Endothelial cell of umbilical vein (primary cell): ENCODE results near the gene PPOX. TPM values are rescaled to one million over a fixed set of nuclear protein-coding genes. Genes with fewer than 3 reads are reported as not detected.

Experiments used
- BruUV-seq: library from RNA; stranded (reverse); fragments of 400-500 nt; replicated peaks from 2 replicates; lab custom pipeline; 2021; lab: Mats Ljungman, UMichigan
- CTCF ChIA-PET: fragments of 300-600, 350-600 bp; sonication (Branson Sonifier 250); formaldehyde crosslinking; loops from one replicate; lab custom pipeline; 2021; ENCODE audit warnings: antibody characterized with exemption, inconsistent platforms; lab: Charles Lee
- POLR2A ChIA-PET: fragments of 300-600, 350-600 bp; sonication (Branson Sonifier 250); formaldehyde crosslinking; loops from one replicate; lab custom pipeline; 2021; ENCODE audit warnings: antibody characterized with exemption, inconsistent platforms; lab: Charles Lee
- DNase-seq: peaks from one replicate; pipeline ENCODE4 v3.0.0-alpha.2; 2011; ENCODE audit warnings: low read depth, low spot score
- FAIRE-seq: peaks from 2 replicates; lab custom pipeline; 2011; peaks lifted over from hg19 to GRCh38; lab: Jason Lieb, UNC
- H2AFZ ChIP-seq: 2 replicates; pipeline ENCODE4 v1.6.0; 2012; ENCODE audit warnings: low read depth, low read length, control low read depth, inconsistent platforms
- H3K27ac ChIP-seq: 2 replicates; pipeline ENCODE4 v1.5.1; 2011; ENCODE audit warnings: low read depth, mild to moderate bottlenecking, control low read depth, low read length, moderate library complexity; ENCODE audit not compliant: insufficient read depth
- H3K27me3 ChIP-seq, 2 experiments: 2 replicates each; pipeline versions ENCODE4 v1.6.0 to v1.6.1; 2011; ENCODE audit warnings: low read length in 2 of 2, mixed read lengths in 1 of 2; ENCODE audit not compliant: control insufficient read depth in 2 of 2, insufficient read depth in 2 of 2
- H3K36me3 ChIP-seq, 2 experiments: 2 replicates in 1 of 2; 3 replicates in 1 of 2; pipeline ENCODE4 v1.5.1; 2011; ENCODE audit warnings: low read length in 2 of 2, mild to moderate bottlenecking in 1 of 2, moderate library complexity in 1 of 2; ENCODE audit not compliant: control insufficient read depth in 2 of 2, insufficient read depth in 2 of 2; ENCODE audit errors: extremely low read depth in 1 of 2
- H3K4me1 ChIP-seq: 3 replicates; pipeline ENCODE4 v1.5.1; 2011; ENCODE audit warnings: mild to moderate bottlenecking, low read length; ENCODE audit not compliant: control insufficient read depth, insufficient read depth; ENCODE audit errors: extremely low read depth
- H3K4me2 ChIP-seq: 2 replicates; pipeline ENCODE4 v1.6.1; 2011; ENCODE audit warnings: low read length, control low read depth, mixed read lengths; ENCODE audit not compliant: insufficient read depth
- H3K4me3 ChIP-seq, 3 experiments: fragments of 200-600 bp in 1 of 3; sonication (generic), shearing (Covaris generic) in 1 of 3; replicated peaks in 1 of 3; 2 replicates each; pipeline ENCODE4 v1.5.1; 2011 to 2016; ENCODE audit warnings: control low read depth in 3 of 3, low read length in 3 of 3, mild to moderate bottlenecking in 2 of 3, inconsistent platforms in 1 of 3, low read depth in 1 of 3, moderate library complexity in 1 of 3; ENCODE audit not compliant: insufficient read depth in 1 of 3
- H3K79me2 ChIP-seq: 2 replicates; pipeline ENCODE4 v1.6.0; 2012; ENCODE audit warnings: low read length, inconsistent platforms; ENCODE audit not compliant: control insufficient read depth, insufficient read depth
- H3K9ac ChIP-seq: replicated peaks from 2 replicates; pipeline ENCODE3; 2011; ENCODE audit warnings: low read length, control low read depth; ENCODE audit not compliant: insufficient read depth; ENCODE audit errors: extremely low read depth
- H3K9me1 ChIP-seq: replicated peaks from 3 replicates; pipeline ENCODE4 v1.6.0; 2011; ENCODE audit warnings: mild to moderate bottlenecking, low read length; ENCODE audit not compliant: control insufficient read depth, insufficient read depth; ENCODE audit errors: extremely low read depth
- H3K9me3 ChIP-seq: replicated peaks from 2 replicates; pipeline ENCODE4 v1.5.1; 2012; ENCODE audit warnings: low read length, inconsistent platforms; ENCODE audit not compliant: control insufficient read depth, insufficient read depth
- H4K20me1 ChIP-seq: replicated peaks from 2 replicates; pipeline ENCODE3; 2011; ENCODE audit warnings: mild to moderate bottlenecking, low read length; ENCODE audit not compliant: control insufficient read depth, insufficient read depth; ENCODE audit errors: extremely low read depth
- CTCF ChIP-seq, 2 donors: IDR thresholded peaks; 1 replicate in 1 of 2; 2 replicates in 1 of 2; pipeline ENCODE4 v1.5.1; 2011; ENCODE audit warnings: low read length in 2 of 2, mild to moderate bottlenecking in 2 of 2, moderate library complexity in 2 of 2, control low read depth in 1 of 2, inconsistent platforms in 1 of 2, low read depth in 1 of 2; ENCODE audit not compliant: insufficient read depth in 1 of 2; ENCODE audit errors: extremely low read depth in 1 of 2
- EZH2 ChIP-seq: IDR thresholded peaks from 2 replicates; pipeline ENCODE4 v1.6.1; 2012; ENCODE audit warnings: borderline replicate concordance, low read depth, mild to moderate bottlenecking, moderate library complexity, low read length, inconsistent platforms; ENCODE audit not compliant: severe bottlenecking
- FOS ChIP-seq: IDR thresholded peaks from 2 replicates; pipeline ENCODE4 v1.6.1; 2011; ENCODE audit warnings: mild to moderate bottlenecking, low read length, moderate library complexity, borderline replicate concordance; ENCODE audit not compliant: insufficient read depth
- GATA2 ChIP-seq: IDR thresholded peaks from 2 replicates; pipeline ENCODE4 v1.7.0; 2011; ENCODE audit warnings: low read depth, mild to moderate bottlenecking, moderate library complexity, mixed read lengths, low read length; ENCODE audit not compliant: insufficient read length, insufficient read depth
- JUN ChIP-seq: IDR thresholded peaks from 2 replicates; pipeline ENCODE4 v1.6.1; 2011; ENCODE audit warnings: borderline replicate concordance, low read depth; ENCODE audit not compliant: insufficient read length, insufficient read depth
- MAX ChIP-seq: IDR thresholded peaks from 2 replicates; pipeline ENCODE4 v1.6.1; 2011; ENCODE audit not compliant: insufficient read depth, insufficient read length
- MYC ChIP-seq: IDR thresholded peaks from one replicate; pipeline ENCODE4 v1.6.1; 2011; ENCODE audit warnings: mild to moderate bottlenecking, low read depth, low read length
- POLR2A ChIP-seq: IDR thresholded peaks from 2 replicates; pipeline ENCODE4 v1.6.1; 2012; ENCODE audit warnings: low read depth, mild to moderate bottlenecking, control low read depth, low read length
- POLR2AphosphoS5 ChIP-seq: IDR thresholded peaks from 2 replicates; pipeline ENCODE4 v1.6.1; 2012; ENCODE audit warnings: low read depth, mild to moderate bottlenecking, control low read depth, low read length, moderate library complexity; ENCODE audit not compliant: insufficient read depth
- dilution Hi-C: fragments of 300-500 bp; cut with MboI; formaldehyde crosslinking; loops from one replicate; pipeline ENCODE4 v1.15.0; 2019; ENCODE audit warnings: low sequenced_read_pairs; ENCODE audit not compliant: extremely low pct_ligation_motif_present
- intact Hi-C: fragments of 100-400 bp; cut with micrococcal nuclease; formaldehyde crosslinking; loops from one replicate; pipeline ENCODE4 v1.10.0; 2022
- polyA plus RNA-seq, 4 experiments: library from polyadenylated mRNA; depleted of rRNA in 3 of 4; stranded (reverse) in 3 of 4; unstranded in 1 of 4; fragments of >200 nt; gene quantifications; 2 replicates each; pipeline versions ENCODE4 v1.2.1 to v1.2.3, GENCODE V29; 2011 to 2012; ENCODE audit warnings: missing spikeins in 1 of 4
- total RNA-seq: library from RNA; stranded (reverse); gene quantifications from 2 replicates; pipeline ENCODE4 v1.2.3, GENCODE V29; 2021

PPOX gene
- total and polyA plus RNA-seq, 2 donors (not counting 3 experiments of a cell fraction or from before 2014, with no cell fraction given): 26.4 to 28.5 TPM

- no peaks in the 10 kb centered on the region for H4K20me1 ChIP-seq
- no peaks in the 10 kb centered on the region for H3K9me1 ChIP-seq
- TF ChIP-seq CTCF (IDR thresholded peaks at IDR 0.05; ENCODE audit: extremely low read depth in 1 of 2, insufficient read depth in 1 of 2, low read depth in 1 of 2, low read length in 2 of 2): no peak
- TF ChIP-seq GATA2: no peak
- TF ChIP-seq EZH2: no peak
- no peak for TF ChIP-seq JUN
- TF ChIP-seq POLR2AphosphoS5: no peak
- TF ChIP-seq MAX: no peak
- TF ChIP-seq FOS: no peak
- TF ChIP-seq POLR2A: no peak
- no peak for TF ChIP-seq MYC
- H3K36me3 ChIP-seq: peaks cover 11 to 20% of the 10 kb centered on the region in 2 experiments
- BruUV-seq: no TSS peak
- dilution Hi-C loops (no loop called here), intact Hi-C loops (no loop called here)
- ChIA-PET CTCF (interaction anchor here (2.1 kb wide), 1 partner anchor 9 kb away, joined by 5 read pairs; the partner anchor contains the start of gene PPOX), POLR2A (no interaction called here)
- H3K9me3 ChIP-seq: no peaks in the 10 kb centered on the region
- FAIRE-seq (no peak), DNase-seq (no peak)
- H3K4me2 ChIP-seq: no peak overlapping the region
- H3K4me1 ChIP-seq: peaks cover 11% of the 10 kb centered on the region
- no peak overlapping the region for H3K27ac ChIP-seq
- H3K27me3 ChIP-seq: no peaks in the 10 kb centered on the region
- peaks cover 8% of the 10 kb centered on the region for H3K79me2 ChIP-seq
- H2AFZ ChIP-seq: no peak overlapping the region
- H3K9ac ChIP-seq: no peak overlapping the region
- no peak overlapping the region for H3K4me3 ChIP-seq
Measured at GRCh38 chr1:161174911-161175310, 8.7 kb downstream of the PPOX start.
